ENCODE measurements around the gene UBR3.
"Not testable (repeated sequence)": the region's sequence is repeated elsewhere in the genome, so short reads cannot be mapped to it uniquely, and the experiment has no call there.

GRCh38 chr2:169900103-169900502 lies 72.8 kb downstream of the UBR3 start:
- TF ChIP-seq POLR2AphosphoS5, CTCF (IDR thresholded peaks at IDR 0.05): not testable (repeated sequence)
